T-helper 1 cell (primary cell): Measurements from ENCODE around the gene CYP4F22.
"Not testable (repeated sequence)": the region's sequence is repeated elsewhere in the genome, so short reads cannot be mapped to it uniquely, and the experiment has no call there.

ENCODE experiments used
- DNase-seq, 5 donors: peaks; one replicate each; pipeline ENCODE4 v3.0.0-alpha.2; 2012 to 2020

Gene CYP4F22

DNA sequence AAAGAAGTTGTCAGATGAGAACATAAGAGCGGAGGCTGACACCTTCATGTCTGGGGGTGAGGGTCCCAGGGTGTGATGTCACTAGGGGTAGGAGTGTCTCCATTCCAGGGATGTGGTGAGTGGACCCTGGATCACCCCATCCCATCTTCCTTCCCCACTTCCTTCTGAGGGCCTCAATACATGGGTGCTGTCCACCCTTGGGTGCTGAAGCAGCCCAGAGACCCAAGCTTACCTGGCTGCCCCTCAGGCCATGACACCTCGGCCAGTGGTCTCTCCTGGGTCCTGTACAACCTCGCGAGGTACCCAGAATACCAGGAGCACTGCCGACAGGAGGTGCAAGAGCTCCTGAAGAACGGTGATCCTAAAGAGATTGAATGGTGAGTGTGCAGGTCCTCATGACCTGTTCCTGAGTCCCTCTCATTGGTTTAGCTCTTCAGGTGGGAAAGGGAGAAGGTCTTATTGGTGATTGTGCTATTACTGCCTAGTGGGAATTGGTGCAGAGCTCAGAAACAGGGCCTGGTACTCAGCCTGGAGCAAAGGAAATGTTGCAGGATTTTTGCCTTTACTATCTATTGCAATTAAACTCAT lies 69.0 kb downstream of the CYP4F22 start:
- no peak for DNase-seq

GRCh38 chr19:15583346-15583745 lies 75.0 kb downstream of the CYP4F22 start:
- no peak for DNase-seq

DNA sequence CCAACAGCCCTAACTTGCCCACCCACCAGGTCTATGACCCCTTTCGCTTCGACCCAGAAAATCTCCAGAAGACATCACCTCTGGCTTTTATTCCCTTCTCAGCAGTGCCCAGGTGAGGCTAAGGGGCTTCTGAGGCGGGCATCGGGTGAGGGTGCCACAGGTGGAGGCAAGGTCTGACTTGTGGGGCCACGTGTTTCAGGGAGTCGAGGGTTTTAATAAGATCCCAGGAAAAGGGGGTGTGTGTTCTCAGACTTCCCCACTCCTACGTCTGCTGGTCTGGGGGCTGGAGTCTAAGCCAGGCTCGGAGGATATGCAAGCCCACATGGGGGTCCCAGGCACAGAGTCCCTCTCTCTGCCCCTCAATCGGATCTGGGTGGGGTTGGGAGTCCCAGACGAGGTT lies 75.8 kb downstream of the CYP4F22 start:
- no peak for DNase-seq

DNA sequence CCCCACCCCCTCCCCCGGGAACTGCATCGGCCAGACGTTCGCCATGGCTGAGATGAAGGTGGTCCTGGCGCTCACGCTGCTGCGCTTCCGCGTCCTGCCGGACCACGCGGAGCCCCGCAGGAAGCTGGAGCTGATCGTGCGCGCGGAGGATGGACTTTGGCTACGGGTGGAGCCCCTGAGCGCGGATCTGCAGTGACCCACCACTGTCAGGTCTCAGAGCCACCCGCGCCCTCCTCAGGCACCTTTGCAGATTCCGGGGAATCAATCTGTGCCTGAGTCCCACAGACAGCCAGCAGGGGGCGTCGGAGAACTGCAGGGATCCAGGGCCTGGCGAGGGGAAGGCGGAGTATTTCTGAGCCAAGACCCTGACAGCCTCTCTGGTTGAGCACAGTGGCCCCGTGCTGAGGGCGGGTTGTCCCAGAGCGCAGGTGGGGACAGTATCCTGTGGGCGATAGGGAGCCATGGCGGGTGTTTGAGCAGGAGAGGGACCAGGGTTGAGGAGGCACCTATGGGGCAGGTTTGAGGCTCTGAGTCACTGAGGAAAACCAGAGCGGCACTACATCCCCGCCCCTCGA lies 76.3 kb downstream of the CYP4F22 start:
- peak; percentile 51 to 83 (median 66) for DNase-seq

DNA sequence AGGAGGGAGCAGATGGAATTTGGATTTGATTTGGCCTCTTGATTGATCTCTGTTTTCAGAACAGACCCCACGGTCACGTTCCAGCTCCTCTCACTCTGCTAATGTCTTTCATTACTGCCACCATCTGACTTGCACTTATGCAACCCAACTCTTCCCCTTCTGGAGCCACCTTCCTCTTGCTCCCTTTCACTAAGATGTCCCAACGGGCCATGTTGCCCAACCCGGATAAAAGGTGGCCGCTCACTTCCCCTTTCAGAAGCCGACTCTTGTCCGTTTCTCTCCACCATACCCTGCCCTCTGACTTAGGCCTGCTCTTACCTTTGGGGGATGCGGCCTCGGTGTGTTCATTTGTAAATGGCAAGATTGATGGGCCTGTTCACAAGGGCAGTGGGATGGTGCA lies 79.3 kb downstream of the CYP4F22 start:
- no peak for DNase-seq

GRCh38 chr19:15588265-15588664 lies 79.9 kb downstream of the CYP4F22 start:
- no peak for DNase-seq

DNA sequence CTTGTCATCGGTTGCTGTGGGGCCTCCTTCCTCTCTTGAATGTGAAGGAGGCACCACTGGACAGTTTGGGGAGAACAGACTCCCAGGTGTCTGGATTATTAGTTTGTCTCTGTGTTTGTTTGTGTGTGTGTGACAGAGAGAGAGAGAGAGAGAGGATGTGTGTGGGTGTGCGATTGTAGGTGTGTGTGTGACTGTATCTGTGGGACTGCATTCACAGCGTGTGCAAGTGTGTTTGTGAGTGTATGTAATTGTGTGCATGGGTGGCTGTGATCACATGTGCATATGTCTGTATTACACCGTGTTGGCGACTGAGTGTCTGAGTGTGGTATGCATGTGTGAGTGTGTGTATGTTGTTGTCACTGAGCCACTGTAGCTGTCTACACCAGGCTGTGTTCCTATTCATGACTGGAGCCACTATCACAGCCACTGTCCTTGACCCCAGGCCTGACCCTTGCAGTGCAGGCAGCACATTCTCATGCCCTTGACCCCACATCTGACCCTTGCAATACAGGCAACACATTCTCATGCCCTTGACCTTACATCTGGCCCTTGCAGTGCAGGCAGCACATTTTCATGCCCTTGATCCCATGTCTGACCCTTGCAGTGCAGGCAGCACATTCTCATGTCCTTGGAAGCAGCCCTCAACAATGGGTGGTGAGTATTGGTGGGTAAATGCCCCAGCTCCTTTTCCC lies 81.6 kb downstream of the CYP4F22 start:
- DNase-seq = no peak

GRCh38 chr19:15591796-15592195 lies 83.5 kb downstream of the CYP4F22 start:
- no peak for DNase-seq

DNA sequence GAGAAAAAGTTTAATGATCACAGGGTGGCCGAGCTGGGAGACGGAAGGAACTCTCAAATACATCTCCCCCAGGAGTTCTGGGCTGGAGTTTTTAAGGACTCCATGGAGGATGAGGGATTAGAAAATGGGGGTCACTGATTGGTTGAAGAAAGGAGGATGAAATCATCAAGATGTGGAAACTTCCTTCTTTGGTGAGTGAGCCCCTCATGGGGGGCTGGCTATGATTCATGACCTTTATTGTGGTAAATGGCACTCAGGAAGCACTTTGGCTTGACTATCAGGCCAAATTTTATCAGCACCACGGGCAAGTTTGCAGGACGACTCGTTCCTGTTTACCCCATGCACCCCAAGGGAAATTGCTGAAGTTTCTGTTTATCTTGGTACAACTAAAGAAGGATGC lies 84.2 kb downstream of the CYP4F22 start:
- not testable (repeated sequence) for DNase-seq

GRCh38 chr19:15593766-15594165 lies 85.4 kb downstream of the CYP4F22 start:
- DNase-seq = not testable (repeated sequence)

- no peak for DNase-seq
These were observed 86.7 kb downstream of the CYP4F22 start for GRCh38 chr19:15595069-15595468.
